Measurements from ENCODE around the gene NCAM2.

NCAM2 gene

GRCh38 chr21:21468003-21468402 is 469.8 kb downstream of the NCAM2 start:
- DNase-seq = no peak

GRCh38 chr21:21481239-21481638 is 483.0 kb downstream of the NCAM2 start:
- no peak for DNase-seq

GRCh38 chr21:21508859-21509258 is 510.6 kb downstream of the NCAM2 start:
- DNase-seq = no peak

- no peak for DNase-seq
These were observed 532.5 kb downstream of the NCAM2 start for GRCh38 chr21:21530680-21531079.

GRCh38 chr21:21547368-21547953 is 549.3 kb downstream of the NCAM2 start:
- DNase-seq = no peak

GRCh38 chr21:21559285-21560045 is 561.3 kb downstream of the NCAM2 start:
- no peak for DNase-seq

Data from activated effector memory CD4-positive, alpha-beta T cell treated with Interleukin-2 at 50 U/mL for 16 hours (primary cell).